Heart left ventricle (tissue), 13 donors: ENCODE measurements around the gene KAT5.

Experiments used
- POLR2A ChIP-seq, 2 donors: fragments of 450-650 bp; IDR thresholded peaks; one replicate each; pipeline ENCODE4 v1.6.1; 2017; ENCODE audit warnings: antibody characterized with exemption in 2 of 2, mild to moderate bottlenecking in 2 of 2, moderate library complexity in 2 of 2
- TF ChIP-seq, protein P1 (sequence below), 12 donors: fragments of 200-600 bp; sonication (generic) in 4 of 12; IDR thresholded peaks; one replicate each; pipeline versions ENCODE4 v1.5.0 to v1.8.0; 2018 to 2022; ENCODE audit warnings: antibody characterized with exemption in 12 of 12, mild to moderate bottlenecking in 5 of 12
- donor health status: ischemic (EF 13 %, LVEDD 7.1; RV severe dilation, severe dysfunction).
- donor health status: DM: no; HTN: yes; CAD: no.
- donor health status: DM: no; HTN: no; CAD: no.
- donor health status: ischemic (EF 25% LVEDD 6.9; RV normal size, moderate dysfunction).
- donor health status: ischemic (EF 25% LVEDD 5.7; RV mildly dilated, moderate dysfunction).
- donor health status: ischemic (EF 35%, LVEDD 5.7; RV mildly dilated, moderate dysfunction).
- donor health status: nonischemic (EF 11% LVEDD 7.7; RV severe dilation, severe dysfunction).
- donor health status: DM: yes; HTN: yes; CAD: no.
- donor health status: PGD.
- donor health status: ischemic (EF 29% LVEDD 5.4; RV normal size, mild dysfunction).
- donor health status: nonischemic (EF 23%, LVEDD 6.1; RV moderate dilation, normal function).

DNA sequence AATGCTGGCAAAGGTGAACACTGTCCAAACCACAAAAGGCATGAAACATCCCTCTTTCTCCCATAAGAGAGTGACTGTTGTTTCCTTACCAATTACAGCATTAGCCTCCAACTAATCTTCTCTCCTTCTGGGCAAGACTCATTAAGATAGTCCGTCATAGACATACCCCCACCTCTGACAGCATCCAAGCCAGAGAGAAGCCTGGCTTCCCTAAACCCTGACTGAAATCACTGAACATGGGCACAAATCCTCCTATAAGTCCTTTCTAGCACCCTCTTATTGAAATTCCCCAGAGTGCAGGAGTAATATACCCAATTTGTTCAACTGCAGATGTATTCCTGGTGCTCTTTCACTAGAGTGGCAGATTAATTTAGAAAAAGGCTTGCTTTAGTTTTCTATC is 10.2 kb downstream of the KAT5 start:
- TF ChIP-seq, protein P1, sequence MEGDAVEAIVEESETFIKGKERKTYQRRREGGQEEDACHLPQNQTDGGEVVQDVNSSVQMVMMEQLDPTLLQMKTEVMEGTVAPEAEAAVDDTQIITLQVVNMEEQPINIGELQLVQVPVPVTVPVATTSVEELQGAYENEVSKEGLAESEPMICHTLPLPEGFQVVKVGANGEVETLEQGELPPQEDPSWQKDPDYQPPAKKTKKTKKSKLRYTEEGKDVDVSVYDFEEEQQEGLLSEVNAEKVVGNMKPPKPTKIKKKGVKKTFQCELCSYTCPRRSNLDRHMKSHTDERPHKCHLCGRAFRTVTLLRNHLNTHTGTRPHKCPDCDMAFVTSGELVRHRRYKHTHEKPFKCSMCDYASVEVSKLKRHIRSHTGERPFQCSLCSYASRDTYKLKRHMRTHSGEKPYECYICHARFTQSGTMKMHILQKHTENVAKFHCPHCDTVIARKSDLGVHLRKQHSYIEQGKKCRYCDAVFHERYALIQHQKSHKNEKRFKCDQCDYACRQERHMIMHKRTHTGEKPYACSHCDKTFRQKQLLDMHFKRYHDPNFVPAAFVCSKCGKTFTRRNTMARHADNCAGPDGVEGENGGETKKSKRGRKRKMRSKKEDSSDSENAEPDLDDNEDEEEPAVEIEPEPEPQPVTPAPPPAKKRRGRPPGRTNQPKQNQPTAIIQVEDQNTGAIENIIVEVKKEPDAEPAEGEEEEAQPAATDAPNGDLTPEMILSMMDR (IDR thresholded peaks at IDR 0.05): no peak
- TF ChIP-seq POLR2A (IDR thresholded peaks at IDR 0.05): no peak
